GM23338 (cell line): ENCODE data around the gene LMNTD2.

ENCODE experiments used
- EZH2 ChIP-seq: fragments of 200-600 bp; sonication (generic); IDR thresholded peaks from one replicate; pipeline ENCODE4 v1.8.0; 2017; ENCODE audit warnings: antibody characterized with exemption, mild to moderate bottlenecking, low read depth; ENCODE audit not compliant: unreplicated experiment
- NANOG ChIP-seq: IDR thresholded peaks from 2 replicates; pipeline ENCODE4 v1.6.1; 2016; ENCODE audit warnings: antibody characterized with exemption, borderline replicate concordance
- TF ChIP-seq, protein P1 (sequence below), 2 experiments: fragments of 200-600 bp in 1 of 2; sonication (generic) in 1 of 2; conservative IDR thresholded peaks; 2 replicates each; pipeline versions ENCODE4 v1.5.1 to v1.6.1; 2016 to 2017; ENCODE audit warnings: antibody characterized with exemption in 2 of 2, low read depth in 2 of 2, mild to moderate bottlenecking in 2 of 2, moderate library complexity in 1 of 2

DNA sequence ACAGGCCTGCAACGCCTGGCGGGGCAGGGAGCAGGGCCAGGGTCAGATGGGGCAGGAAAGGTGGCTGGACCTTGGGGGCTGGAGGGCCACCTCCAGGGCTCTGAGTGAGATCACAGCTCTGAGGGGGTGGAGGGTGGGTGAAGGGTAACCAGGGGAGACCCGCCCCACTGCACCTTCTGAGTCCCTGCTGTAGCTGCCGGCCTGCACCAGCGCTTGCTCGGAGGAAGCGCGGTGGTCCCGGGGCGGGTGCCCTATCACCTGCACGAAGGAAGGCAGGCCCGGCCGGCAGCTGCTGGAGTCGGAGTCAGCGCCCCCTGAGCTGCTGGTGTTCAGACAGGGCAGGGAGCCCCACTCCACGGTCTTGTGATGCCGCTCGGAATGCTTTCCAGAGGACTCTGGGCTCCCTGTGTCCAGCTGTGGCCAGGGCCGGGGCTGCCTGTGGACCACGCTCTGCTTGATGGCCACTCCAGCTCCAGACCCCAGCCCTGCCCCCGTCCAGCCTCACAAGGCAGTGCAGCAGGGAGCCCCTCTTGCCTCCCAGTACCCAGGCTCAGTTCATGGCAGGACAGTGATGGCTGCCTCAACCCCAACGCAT, 3.8 kb downstream of the LMNTD2 start:
- TF ChIP-seq, protein P1, sequence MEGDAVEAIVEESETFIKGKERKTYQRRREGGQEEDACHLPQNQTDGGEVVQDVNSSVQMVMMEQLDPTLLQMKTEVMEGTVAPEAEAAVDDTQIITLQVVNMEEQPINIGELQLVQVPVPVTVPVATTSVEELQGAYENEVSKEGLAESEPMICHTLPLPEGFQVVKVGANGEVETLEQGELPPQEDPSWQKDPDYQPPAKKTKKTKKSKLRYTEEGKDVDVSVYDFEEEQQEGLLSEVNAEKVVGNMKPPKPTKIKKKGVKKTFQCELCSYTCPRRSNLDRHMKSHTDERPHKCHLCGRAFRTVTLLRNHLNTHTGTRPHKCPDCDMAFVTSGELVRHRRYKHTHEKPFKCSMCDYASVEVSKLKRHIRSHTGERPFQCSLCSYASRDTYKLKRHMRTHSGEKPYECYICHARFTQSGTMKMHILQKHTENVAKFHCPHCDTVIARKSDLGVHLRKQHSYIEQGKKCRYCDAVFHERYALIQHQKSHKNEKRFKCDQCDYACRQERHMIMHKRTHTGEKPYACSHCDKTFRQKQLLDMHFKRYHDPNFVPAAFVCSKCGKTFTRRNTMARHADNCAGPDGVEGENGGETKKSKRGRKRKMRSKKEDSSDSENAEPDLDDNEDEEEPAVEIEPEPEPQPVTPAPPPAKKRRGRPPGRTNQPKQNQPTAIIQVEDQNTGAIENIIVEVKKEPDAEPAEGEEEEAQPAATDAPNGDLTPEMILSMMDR (conservative IDR thresholded peaks at IDR 0.05; ENCODE audit: low read depth in 2 of 2): no peak
- TF ChIP-seq NANOG (no peak), EZH2 (no peak)
